Measurements from ENCODE around the gene INF2.

- TF ChIP-seq GABPA (IDR thresholded peaks at IDR 0.05; ENCODE audit: low read depth) (no peak), CTCF (IDR thresholded peaks at IDR 0.05; ENCODE audit: insufficient read depth, low read length) (no peak), POLR2AphosphoS5 (IDR thresholded peaks at IDR 0.05; ENCODE audit: low read depth) (no peak), SPI1 (IDR thresholded peaks at IDR 0.05; ENCODE audit: borderline replicate concordance, low read depth) (no peak), REST (IDR thresholded peaks at IDR 0.05; ENCODE audit: insufficient replicate concordance, low read depth) (no peak)
These were observed 2.5 kb upstream of the INF2 start for GRCh38 chr14:104686624-104687517.
